GM18873 (cell line): ENCODE measurements around the gene NRN1.
"Not testable (repeated sequence)": the region's sequence is repeated elsewhere in the genome, so short reads cannot be mapped to it uniquely, and the experiment has no call there.

Experiments used
- ATAC-seq: cut with Tn5 transposase; IDR thresholded peaks from one replicate; pipeline ENCODE4 v1.9.1; 2021; ENCODE audit warnings: mild to moderate bottlenecking, moderate library complexity, moderate number of reproducible peaks; ENCODE audit not compliant: unreplicated experiment, low FRiP score

Gene NRN1

GRCh38 chr6:5984150-5985089 is 22.3 kb downstream of the NRN1 start:
- no peak for ATAC-seq

- no peak for ATAC-seq
These were observed 25.3 kb downstream of the NRN1 start for GRCh38 chr6:5981126-5982026.

- no peak for ATAC-seq
These were observed 26.9 kb downstream of the NRN1 start for GRCh38 chr6:5979650-5980420.

GRCh38 chr6:5976811-5977210 is 29.9 kb downstream of the NRN1 start:
- ATAC-seq: no peak

- ATAC-seq: no peak
These were observed 37.6 kb downstream of the NRN1 start for GRCh38 chr6:5968817-5969734.

GRCh38 chr6:5968036-5968435 is 38.7 kb downstream of the NRN1 start:
- not testable (repeated sequence) for ATAC-seq

GRCh38 chr6:5967594-5967993 is 39.1 kb downstream of the NRN1 start:
- no peak for ATAC-seq

GRCh38 chr6:5962794-5963193 is 43.9 kb downstream of the NRN1 start:
- ATAC-seq: no peak

- ATAC-seq: no peak
These were observed 44.9 kb downstream of the NRN1 start for GRCh38 chr6:5961836-5962235.

- ATAC-seq: no peak
These were observed 46.3 kb downstream of the NRN1 start for GRCh38 chr6:5960456-5960855.

- ATAC-seq: no peak
These were observed 47.8 kb downstream of the NRN1 start for GRCh38 chr6:5958921-5959320.

- no peak for ATAC-seq
These were observed 49.8 kb downstream of the NRN1 start for GRCh38 chr6:5956939-5957338.

GRCh38 chr6:5950361-5950785 is 56.4 kb downstream of the NRN1 start:
- no peak for ATAC-seq
